HepG2 (cell line): ENCODE measurements around the gene CLPTM1. TPM values are rescaled to one million over a fixed set of nuclear protein-coding genes. Genes with fewer than 3 reads are reported as not detected.

Experiments
- ARID4A ChIP-seq: sonication (generic); formaldehyde crosslinking; IDR thresholded peaks from 2 replicates; pipeline ENCODE4 v1.5.0; 2020; ENCODE audit warnings: mild to moderate bottlenecking, missing genetic modification reagents, borderline replicate concordance
- BHLHE40 ChIP-seq: IDR thresholded peaks from 2 replicates; pipeline ENCODE4 v1.6.1; 2011; ENCODE audit warnings: low read length, improper control_type of control experiment
- BRCA1 ChIP-seq: sonication (generic); formaldehyde crosslinking; IDR thresholded peaks from 2 replicates; pipeline ENCODE4 v1.4.0; 2020; ENCODE audit warnings: missing genetic modification reagents
- CHD4 ChIP-seq: fragments of 200-600 bp; sonication (generic); IDR thresholded peaks from 2 replicates; pipeline ENCODE4 v1.7.0; 2017; ENCODE audit warnings: mild to moderate bottlenecking, low read length, borderline replicate concordance
- ETV6 ChIP-seq: sonication (generic); formaldehyde crosslinking; conservative IDR thresholded peaks from 2 replicates; pipeline ENCODE4 v1.4.0; 2020; ENCODE audit warnings: missing genetic modification reagents
- GABPB1 ChIP-seq: IDR thresholded peaks from 2 replicates; pipeline ENCODE4 v1.6.1; 2016; ENCODE audit warnings: mild to moderate bottlenecking, missing genetic modification reagents, moderate library complexity, missing compliant biosample characterization
- IKZF4 ChIP-seq: sonication (generic); formaldehyde crosslinking; IDR thresholded peaks from 2 replicates; pipeline ENCODE4 v1.5.1; 2020; ENCODE audit warnings: borderline replicate concordance, mild to moderate bottlenecking, low read depth, missing genetic modification reagents; ENCODE audit errors: not compliant biosample characterization
- KDM4B ChIP-seq: sonication (generic); formaldehyde crosslinking; IDR thresholded peaks from 2 replicates; pipeline ENCODE4 v1.4.0; 2020; ENCODE audit warnings: missing genetic modification reagents
- KDM6A ChIP-seq: IDR thresholded peaks from 2 replicates; pipeline ENCODE4 v1.6.1; 2016; ENCODE audit warnings: low read depth
- PRMT3 ChIP-seq: sonication (generic); formaldehyde crosslinking; IDR thresholded peaks from 2 replicates; pipeline ENCODE4 v1.8.1; 2022; ENCODE audit warnings: low read depth, mild to moderate bottlenecking, moderate library complexity, missing genetic modification reagents, borderline replicate concordance
- SMARCE1 ChIP-seq: fragments of 450-650 bp; IDR thresholded peaks from 2 replicates; pipeline ENCODE4 v1.6.1; 2017; ENCODE audit warnings: borderline replicate concordance
- SNAPC5 ChIP-seq: sonication (generic); formaldehyde crosslinking; IDR thresholded peaks from 2 replicates; pipeline ENCODE4 v1.8.1; 2023; ENCODE audit warnings: mild to moderate bottlenecking, missing genetic modification reagents, borderline replicate concordance
- TSC22D2 ChIP-seq: sonication (generic); formaldehyde crosslinking; IDR thresholded peaks from 2 replicates; pipeline ENCODE4 v1.5.1; 2020; ENCODE audit warnings: missing genetic modification reagents, mild to moderate bottlenecking, borderline replicate concordance
- YEATS2 ChIP-seq: sonication (generic); formaldehyde crosslinking; IDR thresholded peaks from 2 replicates; pipeline ENCODE4 v1.4.0; 2020; ENCODE audit warnings: missing genetic modification reagents, borderline replicate concordance
- ZBTB7B ChIP-seq: sonication (generic); formaldehyde crosslinking; IDR thresholded peaks from 2 replicates; pipeline ENCODE4 v1.4.0; 2020; ENCODE audit warnings: missing genetic modification reagents
- ZKSCAN5 ChIP-seq: sonication (generic); formaldehyde crosslinking; IDR thresholded peaks from 2 replicates; pipeline ENCODE4 v1.5.1; 2020; ENCODE audit warnings: mild to moderate bottlenecking, missing genetic modification reagents
- ZNF331 ChIP-seq: sonication (generic); formaldehyde crosslinking; IDR thresholded peaks from 2 replicates; pipeline ENCODE4 v1.4.0; 2020; ENCODE audit warnings: missing genetic modification reagents
- ZNF543 ChIP-seq: sonication (generic); formaldehyde crosslinking; IDR thresholded peaks from 2 replicates; pipeline ENCODE4 v1.4.0; 2020; ENCODE audit warnings: mild to moderate bottlenecking, missing genetic modification reagents
- ZNF563 ChIP-seq: sonication (generic); formaldehyde crosslinking; IDR thresholded peaks from 2 replicates; pipeline ENCODE4 v1.8.0; 2022; ENCODE audit warnings: mild to moderate bottlenecking, moderate library complexity, missing genetic modification reagents
- ZNF784 ChIP-seq: sonication (generic); formaldehyde crosslinking; IDR thresholded peaks from 2 replicates; pipeline ENCODE4 v1.5.1; 2020; ENCODE audit warnings: missing genetic modification reagents, mild to moderate bottlenecking, borderline replicate concordance
- polyA plus RNA-seq, 8 experiments: library from polyadenylated mRNA; depleted of rRNA in 3 of 8; stranded (reverse) in 7 of 8; unstranded in 1 of 8; fragments of >200 nt; fragmentation: Illumina TruSeq in 4 of 8; extraction: Trizol in 4 of 8; gene quantifications; 2 replicates each; pipeline versions ENCODE4 v1.2.1 to v1.2.3, GENCODE V29; 2011 to 2016; ENCODE audit warnings: low read depth in 4 of 8, missing spikeins in 1 of 8, mixed read lengths in 1 of 8; ENCODE audit not compliant: insufficient read depth in 1 of 8
- total RNA-seq, 5 experiments: library from RNA; depleted of rRNA; stranded (reverse); fragments of >200 nt; fragmentation: Illumina TruSeq; extraction: Trizol; gene quantifications; 2 replicates each; pipeline ENCODE4 v1.2.3, GENCODE V29; 2016; ENCODE audit warnings: low read depth in 1 of 5
- TF ChIP-seq, protein P1 (sequence below): sonication (generic); formaldehyde crosslinking; IDR thresholded peaks from 2 replicates; pipeline ENCODE4 v1.5.1; 2020; ENCODE audit warnings: missing genetic modification reagents, mild to moderate bottlenecking, borderline replicate concordance
- TF ChIP-seq, protein P2 (sequence below): sonication (generic); formaldehyde crosslinking; IDR thresholded peaks from 2 replicates; pipeline ENCODE4 v1.4.0; 2020; ENCODE audit warnings: mild to moderate bottlenecking, missing genetic modification reagents

The CLPTM1 gene
- total and polyA plus RNA-seq, 2 of the 13 experiments (the other 11 are each of a cell fraction or from before 2014, with no cell fraction given), result 34.9 to 42.8 TPM

DNA sequence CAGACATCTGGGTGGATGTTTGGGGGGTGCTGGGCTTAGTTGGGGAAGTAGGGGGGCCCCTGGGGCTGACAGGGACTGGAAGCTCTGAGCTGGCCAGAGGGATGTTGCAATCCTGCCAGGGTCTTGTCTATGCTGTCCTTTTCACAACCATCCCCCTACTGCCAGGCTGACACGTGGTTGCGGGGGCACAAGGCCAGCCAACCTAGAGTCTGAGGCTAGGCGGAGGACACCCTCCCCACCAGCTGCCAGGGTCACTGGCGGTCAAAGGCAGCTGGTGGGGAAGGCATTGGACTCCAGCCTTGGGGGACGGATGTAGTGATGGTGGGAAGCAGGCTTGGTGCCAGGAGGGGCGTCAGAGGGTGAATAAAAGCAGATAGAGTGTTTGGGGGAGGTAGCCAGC lies 42.3 kb upstream of the CLPTM1 start (continued):
- TF ChIP-seq KDM4B (CRISPR knock-in tag) (peak; percentile 74; the same call in 1 of the 2 replicates), KDM6A (CRISPR knock-in tag) (peak; percentile 70), ZNF543 (CRISPR knock-in tag) (peak; percentile 80; the same call in 1 of the 2 replicates), ZNF563 (CRISPR knock-in tag) (no peak), GABPB1 (peak; percentile 64), ARID4A (peak; percentile 78; the same call in 1 of the 2 replicates), CHD4 (0 out of 2 replicates have a peak, but pooled peaks have one; percentile 10), PRMT3 (no peak), ZNF784 (CRISPR knock-in tag) (no peak), ZNF331 (CRISPR knock-in tag) (peak; percentile 74), TSC22D2 (no peak), ZKSCAN5 (CRISPR knock-in tag) (no peak), BHLHE40 (no peak), YEATS2 (CRISPR knock-in tag) (0 out of 2 replicates have a peak, but pooled peaks have one; percentile 33), IKZF4 (CRISPR knock-in tag) (no peak), ETV6 (CRISPR knock-in tag) (no peak), ZBTB7B (CRISPR knock-in tag) (peak; percentile 92), BRCA1 (no peak), SNAPC5 (CRISPR knock-in tag) (no peak), SMARCE1 (no peak)
- TF ChIP-seq, protein P1, sequence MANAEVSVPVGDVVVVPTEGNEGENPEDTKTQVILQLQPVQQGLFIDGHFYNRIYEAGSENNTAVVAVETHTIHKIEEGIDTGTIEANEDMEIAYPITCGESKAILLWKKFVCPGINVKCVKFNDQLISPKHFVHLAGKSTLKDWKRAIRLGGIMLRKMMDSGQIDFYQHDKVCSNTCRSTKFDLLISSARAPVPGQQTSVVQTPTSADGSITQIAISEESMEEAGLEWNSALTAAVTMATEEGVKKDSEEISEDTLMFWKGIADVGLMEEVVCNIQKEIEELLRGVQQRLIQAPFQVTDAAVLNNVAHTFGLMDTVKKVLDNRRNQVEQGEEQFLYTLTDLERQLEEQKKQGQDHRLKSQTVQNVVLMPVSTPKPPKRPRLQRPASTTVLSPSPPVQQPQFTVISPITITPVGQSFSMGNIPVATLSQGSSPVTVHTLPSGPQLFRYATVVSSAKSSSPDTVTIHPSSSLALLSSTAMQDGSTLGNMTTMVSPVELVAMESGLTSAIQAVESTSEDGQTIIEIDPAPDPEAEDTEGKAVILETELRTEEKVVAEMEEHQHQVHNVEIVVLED (CRISPR knock-in tag), result no peak
- TF ChIP-seq, protein P2, sequence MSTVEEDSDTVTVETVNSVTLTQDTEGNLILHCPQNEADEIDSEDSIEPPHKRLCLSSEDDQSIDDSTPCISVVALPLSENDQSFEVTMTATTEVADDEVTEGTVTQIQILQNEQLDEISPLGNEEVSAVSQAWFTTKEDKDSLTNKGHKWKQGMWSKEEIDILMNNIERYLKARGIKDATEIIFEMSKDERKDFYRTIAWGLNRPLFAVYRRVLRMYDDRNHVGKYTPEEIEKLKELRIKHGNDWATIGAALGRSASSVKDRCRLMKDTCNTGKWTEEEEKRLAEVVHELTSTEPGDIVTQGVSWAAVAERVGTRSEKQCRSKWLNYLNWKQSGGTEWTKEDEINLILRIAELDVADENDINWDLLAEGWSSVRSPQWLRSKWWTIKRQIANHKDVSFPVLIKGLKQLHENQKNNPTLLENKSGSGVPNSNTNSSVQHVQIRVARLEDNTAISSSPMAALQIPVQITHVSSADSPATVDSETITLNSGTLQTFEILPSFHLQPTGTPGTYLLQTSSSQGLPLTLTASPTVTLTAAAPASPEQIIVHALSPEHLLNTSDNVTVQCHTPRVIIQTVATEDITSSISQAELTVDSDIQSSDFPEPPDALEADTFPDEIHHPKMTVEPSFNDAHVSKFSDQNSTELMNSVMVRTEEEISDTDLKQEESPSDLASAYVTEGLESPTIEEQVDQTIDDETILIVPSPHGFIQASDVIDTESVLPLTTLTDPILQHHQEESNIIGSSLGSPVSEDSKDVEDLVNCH, result no peak
